ENCODE data around the gene REXO5. TPM values are rescaled to one million over a fixed set of nuclear protein-coding genes. Genes with fewer than 3 reads are reported as not detected.

REXO5 gene
- total and polyA plus RNA-seq, 2 donors (not counting 1 experiment from before 2014, with no cell fraction given) = 0.42 to 1.3 TPM

- H3K4me2 ChIP-seq (replicated peaks; ENCODE audit: low read depth, low read length, poor library complexity, severe bottlenecking) = no peak overlapping the region
- no peak overlapping the region for H3K9ac ChIP-seq (ENCODE audit: low read length)
- Mint-ChIP-seq H3K4me3 (no peak overlapping the region), H3K9me3 (ENCODE audit: insufficient read depth) (no peaks in the 10 kb centered on the region), H3K27ac (no peak overlapping the region), H3K4me1 (peaks cover 4% of the 10 kb centered on the region), H3K27me3 (no peaks in the 10 kb centered on the region)
- no peaks in the 10 kb centered on the region for H3K9me3 ChIP-seq (ENCODE audit: control extremely low read depth in 1 of 3, control insufficient read depth in 2 of 3, insufficient read depth in 1 of 3, low read length in 2 of 3)
- H3K79me2 ChIP-seq (ENCODE audit: control insufficient read depth, insufficient read depth, low read length) = no peaks in the 10 kb centered on the region
- TF ChIP-seq EZH2 (IDR thresholded peaks at IDR 0.05; ENCODE audit: borderline replicate concordance, insufficient read depth, low read depth, low read length, poor library complexity, severe bottlenecking) (no peak), CTCF (IDR thresholded peaks at IDR 0.05) (no peak)
- DNase-seq = no peak
- CTCF ChIA-PET = interaction anchor here (1.4 to 7.5 kb wide), 12 partner anchors 15 to 449 kb away, joined by 3 to 51 read pairs (median 14); partner anchors contain the start of gene LDAF1
- no peaks in the 10 kb centered on the region for H4K20me1 ChIP-seq (ENCODE audit: control insufficient read depth, insufficient read depth, low read length, poor library complexity, severe bottlenecking)
- no peak overlapping the region for H3K4me3 ChIP-seq (ENCODE audit: control extremely low read depth in 1 of 5, extremely low read depth in 1 of 5, insufficient read depth in 1 of 5, low read depth in 2 of 5, low read length in 4 of 5)
- no peaks in the 10 kb centered on the region for H3K36me3 ChIP-seq (replicated peaks in 1 of 2; ENCODE audit: control extremely low read depth in 1 of 2, control insufficient read depth in 1 of 2, extremely low read depth in 1 of 2, insufficient read depth in 2 of 2, low read length in 1 of 2)
- peaks cover 0 to 3% of the 10 kb centered on the region in 2 donors for H3K4me1 ChIP-seq (ENCODE audit: control insufficient read depth in 2 of 2, insufficient read depth in 2 of 2, low read length in 2 of 2)
- POLR2A ChIA-PET = no interaction called here
- H2AFZ ChIP-seq (ENCODE audit: insufficient read depth, low read depth, low read length, poor library complexity, severe bottlenecking) = no peak overlapping the region
- H3K27ac ChIP-seq (ENCODE audit: low read length in 2 of 2) = no peak overlapping the region
- no peaks in the 10 kb centered on the region for H3K27me3 ChIP-seq (replicated peaks in 1 of 4; ENCODE audit: control extremely low read depth in 1 of 4, control insufficient read depth in 3 of 4, insufficient read depth in 4 of 4, low read length in 3 of 4)
- ATAC-seq (ENCODE audit: low read depth) = no peak
- intact Hi-C loops (cut with micrococcal nuclease) = loop anchor here (5.0 to 10.0 kb wide), 2 partner anchors 251 to 703 kb away; no protein-coding TSS in a partner anchor
- WGBS (ENCODE audit: insufficient coverage) = 100% methylated on average over 1 of the region's 2 CpGs
Observed at GRCh38 chr16:20851601-20852000, 45.3 kb downstream of the REXO5 start.

- no peak overlapping the region for H3K4me3 Mint-ChIP-seq
- H3K9ac ChIP-seq (ENCODE audit: low read length) = no peak overlapping the region
- no peaks in the 10 kb centered on the region for H3K27me3 ChIP-seq (replicated peaks in 1 of 4; ENCODE audit: control extremely low read depth in 1 of 4, control insufficient read depth in 3 of 4, insufficient read depth in 4 of 4, low read length in 3 of 4)
- no peaks in the 10 kb centered on the region for H3K27me3 Mint-ChIP-seq
- no peak overlapping the region for H3K4me2 ChIP-seq (replicated peaks; ENCODE audit: low read depth, low read length, poor library complexity, severe bottlenecking)
- ChIA-PET POLR2A (no interaction called here), CTCF (interaction anchor here (0.6 to 7.5 kb wide), 8 partner anchors 12 to 238 kb away, joined by 3 to 46 read pairs (median 4); no protein-coding TSS in a partner anchor)
- DNase-seq = no peak
- ATAC-seq (ENCODE audit: low read depth) = no peak
- no peak overlapping the region for H3K4me3 ChIP-seq (ENCODE audit: control extremely low read depth in 1 of 5, extremely low read depth in 1 of 5, insufficient read depth in 1 of 5, low read depth in 2 of 5, low read length in 4 of 5)
- H3K4me1 Mint-ChIP-seq = peaks cover 4% of the 10 kb centered on the region
- intact Hi-C loops (cut with micrococcal nuclease) = loop anchor here (5.0 to 10.0 kb wide), 2 partner anchors 249 to 702 kb away; no protein-coding TSS in a partner anchor
- no peak overlapping the region for H2AFZ ChIP-seq (ENCODE audit: insufficient read depth, low read depth, low read length, poor library complexity, severe bottlenecking)
- H3K4me1 ChIP-seq (ENCODE audit: control insufficient read depth in 2 of 2, insufficient read depth in 2 of 2, low read length in 2 of 2) = peaks cover 0 to 3% of the 10 kb centered on the region in 2 donors
- no peaks in the 10 kb centered on the region for H3K36me3 ChIP-seq (replicated peaks in 1 of 2; ENCODE audit: control extremely low read depth in 1 of 2, control insufficient read depth in 1 of 2, extremely low read depth in 1 of 2, insufficient read depth in 2 of 2, low read length in 1 of 2)
- no peak for TF ChIP-seq EZH2 (IDR thresholded peaks at IDR 0.05; ENCODE audit: borderline replicate concordance, insufficient read depth, low read depth, low read length, poor library complexity, severe bottlenecking)
- no peak for TF ChIP-seq CTCF (IDR thresholded peaks at IDR 0.05)
- no peak overlapping the region for H3K27ac ChIP-seq (ENCODE audit: low read length in 2 of 2)
- H3K27ac Mint-ChIP-seq = no peak overlapping the region
- H3K9me3 ChIP-seq (ENCODE audit: control extremely low read depth in 1 of 3, control insufficient read depth in 2 of 3, insufficient read depth in 1 of 3, low read length in 2 of 3) = no peaks in the 10 kb centered on the region
- 100% methylated on average over 1 of the region's 5 CpGs for WGBS (ENCODE audit: insufficient coverage)
- H3K79me2 ChIP-seq (ENCODE audit: control insufficient read depth, insufficient read depth, low read length) = no peaks in the 10 kb centered on the region
- no peaks in the 10 kb centered on the region for H4K20me1 ChIP-seq (ENCODE audit: control insufficient read depth, insufficient read depth, low read length, poor library complexity, severe bottlenecking)
- no peaks in the 10 kb centered on the region for H3K9me3 Mint-ChIP-seq (ENCODE audit: insufficient read depth)
Observed at GRCh38 chr16:20853143-20853542, 46.8 kb downstream of the REXO5 start.

All from B cell (primary cell).